Effector memory CD4-positive, alpha-beta T cell (primary cell): Measurements from ENCODE around the gene PHF21A.
"Not testable (repeated sequence)": the region's sequence is repeated elsewhere in the genome, so short reads cannot be mapped to it uniquely, and the experiment has no call there.

Experiments used
- DNase-seq, 3 donors: peaks; one replicate each; pipeline ENCODE4 v3.0.0-alpha.2; 2020
- H3K27ac ChIP-seq: 2 replicates; pipeline ENCODE4 v1.7.0; 2013; ENCODE audit warnings: mild to moderate bottlenecking, low read length, moderate library complexity; ENCODE audit not compliant: insufficient read depth, poor library complexity, severe bottlenecking
- H3K27me3 ChIP-seq: replicated peaks from 2 replicates; pipeline ENCODE4 v1.7.0; 2013; ENCODE audit warnings: mild to moderate bottlenecking, low read length; ENCODE audit not compliant: insufficient read depth, control insufficient read depth, poor library complexity, severe bottlenecking
- H3K36me3 ChIP-seq: 2 replicates; pipeline ENCODE4 v1.7.0; 2013; ENCODE audit warnings: mild to moderate bottlenecking, low read length, moderate library complexity; ENCODE audit not compliant: control insufficient read depth, insufficient read depth
- H3K4me1 ChIP-seq: 2 replicates; pipeline ENCODE4 v1.7.0; 2013; ENCODE audit warnings: low read length, mild to moderate bottlenecking; ENCODE audit not compliant: control insufficient read depth, insufficient read depth, poor library complexity, severe bottlenecking
- H3K4me3 ChIP-seq: 2 replicates; pipeline ENCODE4 v1.7.0; 2013; ENCODE audit warnings: low read length, low read depth, mild to moderate bottlenecking; ENCODE audit not compliant: insufficient read depth, poor library complexity, severe bottlenecking
- H3K9me3 ChIP-seq: 2 replicates; pipeline ENCODE4 v1.7.0; 2013; ENCODE audit warnings: mild to moderate bottlenecking, low read length, moderate library complexity; ENCODE audit not compliant: control insufficient read depth

The PHF21A gene

GRCh38 chr11:45901626-45902025, 219.6 kb downstream of the PHF21A start:
- peaks cover 18% of the 10 kb centered on the region for H3K4me1 ChIP-seq
- DNase-seq = no peak
- H3K4me3 ChIP-seq = no peak overlapping the region
- H3K9me3 ChIP-seq = no peaks in the 10 kb centered on the region
- peaks cover 25% of the 10 kb centered on the region for H3K27me3 ChIP-seq
- no peak overlapping the region for H3K27ac ChIP-seq
- no peaks in the 10 kb centered on the region for H3K36me3 ChIP-seq

GRCh38 chr11:45900916-45901617, 220.2 kb downstream of the PHF21A start:
- H3K27ac ChIP-seq = no peak overlapping the region
- peaks cover 25% of the 10 kb centered on the region for H3K27me3 ChIP-seq
- no peaks in the 10 kb centered on the region for H3K36me3 ChIP-seq
- DNase-seq = no peak
- no peak overlapping the region for H3K4me3 ChIP-seq
- H3K9me3 ChIP-seq = no peaks in the 10 kb centered on the region
- peaks cover 18% of the 10 kb centered on the region for H3K4me1 ChIP-seq

- not testable (repeated sequence) for DNase-seq, H3K4me3 ChIP-seq, H3K36me3 ChIP-seq, H3K27ac ChIP-seq, H3K9me3 ChIP-seq
- Histone ChIP-seq H3K4me1 (peaks cover 18% of the 10 kb centered on the region), H3K27me3 (peaks cover 25% of the 10 kb centered on the region)
These were observed 221.0 kb downstream of the PHF21A start for GRCh38 chr11:45900175-45900800.

DNA sequence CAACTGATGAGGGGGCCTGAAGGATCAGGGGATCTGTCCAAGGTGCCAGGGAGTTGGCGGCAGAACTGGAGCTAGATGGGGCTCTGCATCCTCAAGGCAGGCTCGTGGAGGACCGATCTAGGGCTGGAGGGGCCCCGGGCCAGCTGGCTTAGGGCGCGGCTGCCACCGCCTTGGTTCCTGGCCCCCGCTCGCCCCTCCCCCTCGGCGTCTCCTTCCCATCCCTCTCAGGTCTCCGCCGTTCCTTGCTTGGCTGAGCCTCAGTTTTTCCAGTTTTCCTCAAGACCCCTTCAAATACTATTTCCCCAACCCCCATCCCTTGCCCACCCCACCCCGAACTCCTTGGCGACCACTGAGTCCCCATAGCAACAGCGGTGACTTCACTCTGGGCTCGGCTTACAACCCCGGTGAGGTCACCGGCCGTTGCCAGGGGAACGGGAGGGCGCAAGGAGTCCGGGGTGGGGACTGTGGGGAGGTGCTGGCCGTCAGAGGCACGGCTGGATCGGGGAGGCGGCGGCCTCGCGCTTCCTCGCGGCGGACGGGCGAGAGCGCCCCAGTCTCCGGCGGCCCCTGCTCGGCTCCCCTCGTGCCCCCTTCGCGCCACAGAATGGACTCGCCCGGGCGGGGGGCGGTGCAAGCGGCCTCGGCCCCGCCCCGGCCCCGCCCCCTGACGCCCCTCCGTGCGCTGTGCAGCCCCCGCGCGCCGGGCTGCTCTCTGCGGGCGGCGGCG, 221.6 kb downstream of the PHF21A start:
- peak overlapping the region; percentile 50 for H3K4me3 ChIP-seq
- H3K4me1 ChIP-seq = peaks cover 18% of the 10 kb centered on the region
- H3K9me3 ChIP-seq = no peaks in the 10 kb centered on the region
- H3K27me3 ChIP-seq = peaks cover 25% of the 10 kb centered on the region
- H3K27ac ChIP-seq = no peak overlapping the region
- peak; percentile 32 to 54 (median 43) for DNase-seq
- H3K36me3 ChIP-seq = no peaks in the 10 kb centered on the region

GRCh38 chr11:45899086-45899447, 222.2 kb downstream of the PHF21A start:
- no peak overlapping the region for H3K27ac ChIP-seq
- DNase-seq = no peak
- H3K4me1 ChIP-seq = peaks cover 18% of the 10 kb centered on the region
- H3K9me3 ChIP-seq = no peaks in the 10 kb centered on the region
- no peaks in the 10 kb centered on the region for H3K36me3 ChIP-seq
- H3K27me3 ChIP-seq = peaks cover 25% of the 10 kb centered on the region
- no peak overlapping the region for H3K4me3 ChIP-seq

GRCh38 chr11:45897556-45897955, 223.7 kb downstream of the PHF21A start:
- Histone ChIP-seq H3K27me3 (peaks cover 25% of the 10 kb centered on the region), H3K36me3 (no peaks in the 10 kb centered on the region), H3K9me3 (no peaks in the 10 kb centered on the region), H3K4me1 (peaks cover 18% of the 10 kb centered on the region), H3K4me3 (no peak overlapping the region), H3K27ac (no peak overlapping the region)
- no peak for DNase-seq

GRCh38 chr11:45896422-45896984, 224.8 kb downstream of the PHF21A start:
- no peak for DNase-seq
- Histone ChIP-seq H3K36me3 (no peaks in the 10 kb centered on the region), H3K27ac (no peak overlapping the region), H3K27me3 (peaks cover 25% of the 10 kb centered on the region), H3K9me3 (no peaks in the 10 kb centered on the region), H3K4me1 (peaks cover 18% of the 10 kb centered on the region), H3K4me3 (no peak overlapping the region)

GRCh38 chr11:45895553-45896259, 225.5 kb downstream of the PHF21A start:
- no peak overlapping the region for H3K4me3 ChIP-seq
- H3K27me3 ChIP-seq = peaks cover 24% of the 10 kb centered on the region
- no peaks in the 10 kb centered on the region for H3K9me3 ChIP-seq
- no peak overlapping the region for H3K27ac ChIP-seq
- H3K4me1 ChIP-seq = peaks cover 17% of the 10 kb centered on the region
- DNase-seq = no peak
- H3K36me3 ChIP-seq = no peaks in the 10 kb centered on the region

- Histone ChIP-seq H3K27ac (no peak overlapping the region), H3K4me1 (peaks cover 11% of the 10 kb centered on the region), H3K4me3 (no peak overlapping the region), H3K9me3 (no peaks in the 10 kb centered on the region), H3K36me3 (no peaks in the 10 kb centered on the region), H3K27me3 (peaks cover 17% of the 10 kb centered on the region)
- no peak for DNase-seq
These were observed 226.6 kb downstream of the PHF21A start for GRCh38 chr11:45894555-45895247.
